ENCODE data around the gene ITPR3. TPM values are rescaled to one million over a fixed set of nuclear protein-coding genes. Genes with fewer than 3 reads are reported as not detected.

The ITPR3 gene
- total and polyA plus RNA-seq, 2 of the 13 experiments (the other 11 are each of a cell fraction or from before 2014, with no cell fraction given) = 3.8 to 21.4 TPM

- ChIA-PET POLR2A (interaction anchor here (0.9 to 1.2 kb wide), 3 partner anchors 10 to 13 kb away, joined by 3 to 5 read pairs (median 3); no protein-coding TSS in a partner anchor), CTCF (ENCODE audit: low intra/inter-chr PET ratio, low total read pairs) (no interaction called here)
- Histone ChIP-seq H3K9me3 (ENCODE audit: low read length) (no peaks in the 10 kb centered on the region), H3K27ac (ENCODE audit: extremely low read length, insufficient read depth, low read length) (no peak overlapping the region), H3K9ac (ENCODE audit: insufficient read depth, low read depth, low read length) (no peak overlapping the region), H2AFZ (ENCODE audit: low read length) (no peak overlapping the region), H3K36me3 (replicated peaks in 1 of 2; ENCODE audit: control insufficient read depth in 1 of 2, insufficient read depth in 2 of 2, low read length in 2 of 2) (no peaks in the 10 kb centered on the region), H3K79me2 (ENCODE audit: insufficient read depth, low read length) (no peaks in the 10 kb centered on the region), H4K20me1 (ENCODE audit: insufficient read depth, low read length) (no peaks in the 10 kb centered on the region), H3K4me3 (replicated peaks in 1 of 3; ENCODE audit: insufficient read depth in 1 of 3, low read depth in 2 of 3, low read length in 3 of 3) (no peak overlapping the region), H3K4me1 (ENCODE audit: insufficient read depth, low read length) (peaks cover 31% of the 10 kb centered on the region), H3K27me3 (ENCODE audit: control insufficient read depth in 1 of 2, insufficient read depth in 2 of 2, low read length in 2 of 2) (peaks cover 2 to 6% of the 10 kb centered on the region in 2 experiments; a peak in 1 of 5 replicates), H3K4me2 (ENCODE audit: low read depth, low read length) (no peak overlapping the region)
- intact Hi-C loops (cut with micrococcal nuclease; ENCODE audit: unreplicated experiment) (no loop called here), in situ Hi-C loops (cut with HindIII; ENCODE audit: extremely low pct_ligation_motif_present, low pct_unique_long_range_greater_than_20kb) (no loop called here)
- WGBS (ENCODE audit: low lambda C conversion rate) = 46% methylated on average over 6 of the region's 6 CpGs
- FAIRE-seq = no peak
- TF ChIP-seq ZBTB44 (CRISPR knock-in tag; IDR thresholded peaks at IDR 0.05) (no peak), ZNF121 (CRISPR knock-in tag; IDR thresholded peaks at IDR 0.05) (peak; percentile 27; the same call in 1 of the 2 replicates)
- ATAC-seq = peak; percentile 24; the same call in 1 of the 3 replicates
- no TSS peak for BruUV-seq (replicated peaks)
- DNase-seq (ENCODE audit: low spot score) = no peak
Measured at GRCh38 chr6:33600761-33601160, 20.4 kb upstream of the ITPR3 start.

- peaks cover 2 to 6% of the 10 kb centered on the region in 2 experiments; a peak in 1 of 5 replicates for H3K27me3 ChIP-seq (ENCODE audit: control insufficient read depth in 1 of 2, insufficient read depth in 2 of 2, low read length in 2 of 2)
- no peaks in the 10 kb centered on the region for H4K20me1 ChIP-seq (ENCODE audit: insufficient read depth, low read length)
- no peaks in the 10 kb centered on the region for H3K79me2 ChIP-seq (ENCODE audit: insufficient read depth, low read length)
- ChIA-PET CTCF (ENCODE audit: low intra/inter-chr PET ratio, low total read pairs) (no interaction called here), POLR2A (no interaction called here)
- no peak overlapping the region for H3K4me3 ChIP-seq (replicated peaks in 1 of 3; ENCODE audit: insufficient read depth in 1 of 3, low read depth in 2 of 3, low read length in 3 of 3)
- no peak overlapping the region for H3K4me2 ChIP-seq (ENCODE audit: low read depth, low read length)
- no peak overlapping the region for H2AFZ ChIP-seq (ENCODE audit: low read length)
- DNase-seq (ENCODE audit: low spot score) = no peak
- 20% methylated on average over 2 of the region's 2 CpGs for WGBS (ENCODE audit: low lambda C conversion rate)
- no peak for FAIRE-seq
- H3K9ac ChIP-seq (ENCODE audit: insufficient read depth, low read depth, low read length) = no peak overlapping the region
- H3K27ac ChIP-seq (ENCODE audit: extremely low read length, insufficient read depth, low read length) = no peak overlapping the region
- intact Hi-C loops (cut with micrococcal nuclease; ENCODE audit: unreplicated experiment) (no loop called here), in situ Hi-C loops (cut with HindIII; ENCODE audit: extremely low pct_ligation_motif_present, low pct_unique_long_range_greater_than_20kb) (no loop called here)
- ATAC-seq = no peak
- no TSS peak for BruUV-seq (replicated peaks)
- no peaks in the 10 kb centered on the region for H3K36me3 ChIP-seq (replicated peaks in 1 of 2; ENCODE audit: control insufficient read depth in 1 of 2, insufficient read depth in 2 of 2, low read length in 2 of 2)
- no peaks in the 10 kb centered on the region for H3K9me3 ChIP-seq (ENCODE audit: low read length)
- H3K4me1 ChIP-seq (ENCODE audit: insufficient read depth, low read length) = peaks cover 27% of the 10 kb centered on the region
- TF ChIP-seq HMGXB4 (CRISPR knock-in tag; IDR thresholded peaks at IDR 0.05; ENCODE audit: borderline replicate concordance in 1 of 2, low read depth in 1 of 2) (no peak), NR2F1 (CRISPR knock-in tag; IDR thresholded peaks at IDR 0.05) (no peak), ZNF788 (CRISPR knock-in tag; IDR thresholded peaks at IDR 0.05; ENCODE audit: borderline replicate concordance) (no peak), CREB1 (IDR thresholded peaks at IDR 0.05) (no peak), CREB1 (CRISPR knock-in tag; IDR thresholded peaks at IDR 0.05) (no peak), HOXA3 (CRISPR knock-in tag; IDR thresholded peaks at IDR 0.05) (no peak), JUND (CRISPR knock-in tag; IDR thresholded peaks at IDR 0.05) (no peak), CBX2 (IDR thresholded peaks at IDR 0.05; ENCODE audit: low read depth, low read length) (no peak), CBX2 (CRISPR knock-in tag; IDR thresholded peaks at IDR 0.05; ENCODE audit: low read depth) (no peak), JUNB (CRISPR knock-in tag; IDR thresholded peaks at IDR 0.05; ENCODE audit: borderline replicate concordance) (no peak), SNRNP70 (IDR thresholded peaks at IDR 0.05; ENCODE audit: low read depth, low read length) (no peak), ATF4 (CRISPR knock-in tag; IDR thresholded peaks at IDR 0.05) (no peak), ZFP90 (CRISPR knock-in tag; IDR thresholded peaks at IDR 0.05; ENCODE audit: borderline replicate concordance) (no peak)
Measured at GRCh38 chr6:33602180-33602579, 18.9 kb upstream of the ITPR3 start.

Measured in HepG2 (cell line).